ENCODE measurements around the gene SLAMF6. TPM values are rescaled to one million over a fixed set of nuclear protein-coding genes. Genes with fewer than 3 reads are reported as not detected.

The SLAMF6 gene
- total and polyA plus RNA-seq, 2 experiments from 2014 or later: not detected

DNA sequence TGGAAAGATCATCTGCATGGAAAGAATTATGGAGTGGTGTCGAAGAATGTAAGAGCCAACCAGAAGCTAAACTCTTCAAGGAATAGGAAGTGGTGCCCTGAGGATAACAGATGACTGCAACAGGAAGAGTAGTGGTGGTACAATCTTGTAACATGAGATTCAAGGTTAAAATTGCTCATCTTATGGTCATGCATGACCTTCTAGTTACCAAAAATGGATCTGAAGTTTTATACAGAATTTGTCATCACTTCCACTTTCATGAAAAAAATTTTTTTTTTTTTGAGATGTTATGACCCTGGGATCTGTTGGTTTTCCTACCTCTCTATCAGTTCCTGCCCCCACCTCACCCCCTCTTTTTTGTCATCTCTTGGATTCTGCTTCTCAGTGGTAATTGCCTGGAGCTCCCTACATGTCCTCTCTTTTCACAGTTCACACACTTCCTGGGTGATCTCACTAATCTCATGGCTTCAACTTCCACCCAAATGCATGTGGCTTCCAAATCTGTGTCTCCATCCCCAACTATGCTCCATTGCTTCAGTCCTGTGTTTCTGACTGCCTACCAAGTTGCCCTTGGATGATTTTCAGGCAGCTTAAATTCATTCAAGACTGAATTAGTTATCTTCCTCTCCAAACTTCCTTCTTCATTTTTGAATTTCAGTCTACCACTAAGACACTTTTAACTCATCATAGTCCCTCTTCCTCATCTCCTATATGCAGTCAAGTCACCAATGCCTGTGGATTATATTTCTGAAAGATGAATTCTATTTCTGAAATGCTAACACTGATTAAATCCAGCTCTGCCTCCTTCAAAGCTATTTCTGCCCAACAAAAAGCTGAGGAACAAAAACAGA is 48.4 kb downstream of the SLAMF6 start:
- DNase-seq (ENCODE audit: low spot score): no peak
- Histone ChIP-seq H4K20me1 (ENCODE audit: insufficient read depth, poor library complexity, severe bottlenecking) (no peaks in the 10 kb centered on the region), H3K4me2 (no peak overlapping the region), H3K79me2 (no peaks in the 10 kb centered on the region), H3K4me3 (no peak overlapping the region), H3K27me3 (no peaks in the 10 kb centered on the region), H3K27ac (no peak overlapping the region), H3K4me1 (ENCODE audit: insufficient read depth) (no peaks in the 10 kb centered on the region), H3K9me3 (ENCODE audit: low read depth) (no peaks in the 10 kb centered on the region), H3K36me3 (replicated peaks; ENCODE audit: insufficient read depth, low read depth) (no peaks in the 10 kb centered on the region), H3K9me2 (replicated peaks; ENCODE audit: insufficient read depth) (no peaks in the 10 kb centered on the region), H2AFZ (no peak overlapping the region)
- TF ChIP-seq EZH2 (IDR thresholded peaks at IDR 0.05; ENCODE audit: borderline replicate concordance) (no peak), EZH2phosphoT487 (IDR thresholded peaks at IDR 0.05; ENCODE audit: low read depth, severe bottlenecking, unreplicated experiment) (no peak)
- TF ChIP-seq, protein P1, sequence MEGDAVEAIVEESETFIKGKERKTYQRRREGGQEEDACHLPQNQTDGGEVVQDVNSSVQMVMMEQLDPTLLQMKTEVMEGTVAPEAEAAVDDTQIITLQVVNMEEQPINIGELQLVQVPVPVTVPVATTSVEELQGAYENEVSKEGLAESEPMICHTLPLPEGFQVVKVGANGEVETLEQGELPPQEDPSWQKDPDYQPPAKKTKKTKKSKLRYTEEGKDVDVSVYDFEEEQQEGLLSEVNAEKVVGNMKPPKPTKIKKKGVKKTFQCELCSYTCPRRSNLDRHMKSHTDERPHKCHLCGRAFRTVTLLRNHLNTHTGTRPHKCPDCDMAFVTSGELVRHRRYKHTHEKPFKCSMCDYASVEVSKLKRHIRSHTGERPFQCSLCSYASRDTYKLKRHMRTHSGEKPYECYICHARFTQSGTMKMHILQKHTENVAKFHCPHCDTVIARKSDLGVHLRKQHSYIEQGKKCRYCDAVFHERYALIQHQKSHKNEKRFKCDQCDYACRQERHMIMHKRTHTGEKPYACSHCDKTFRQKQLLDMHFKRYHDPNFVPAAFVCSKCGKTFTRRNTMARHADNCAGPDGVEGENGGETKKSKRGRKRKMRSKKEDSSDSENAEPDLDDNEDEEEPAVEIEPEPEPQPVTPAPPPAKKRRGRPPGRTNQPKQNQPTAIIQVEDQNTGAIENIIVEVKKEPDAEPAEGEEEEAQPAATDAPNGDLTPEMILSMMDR (IDR thresholded peaks at IDR 0.05; ENCODE audit: poor library complexity): no peak
- WGBS (ENCODE audit: low lambda C conversion rate, missing lambda C conversion rate): 91% methylated on average over 1 of the region's 1 CpG

DNA sequence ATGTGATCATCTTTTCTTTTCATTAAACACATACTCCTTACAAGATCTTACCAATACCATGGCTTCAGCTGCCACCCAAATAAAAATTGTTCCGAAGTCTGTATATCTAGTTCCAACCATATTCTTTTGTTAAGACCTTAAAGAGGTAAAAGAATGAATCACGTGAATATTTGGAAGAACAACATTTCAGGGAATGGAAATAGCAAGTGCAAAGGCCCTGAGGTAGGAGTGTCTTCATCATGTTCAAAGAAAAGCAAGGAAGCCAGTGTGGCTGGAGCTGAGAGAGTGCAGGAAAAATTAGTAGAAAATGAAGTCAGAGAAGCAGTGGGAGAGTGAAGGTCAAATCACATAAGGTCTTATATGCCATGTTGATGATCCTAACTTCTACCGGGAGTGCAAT is 50.9 kb downstream of the SLAMF6 start:
- WGBS (ENCODE audit: low lambda C conversion rate, missing lambda C conversion rate): 97% methylated on average over 3 of the region's 3 CpGs
- no peak for DNase-seq (ENCODE audit: low spot score)
- H3K27ac ChIP-seq: no peak overlapping the region
- no peak overlapping the region for H3K4me3 ChIP-seq
- H3K36me3 ChIP-seq (replicated peaks; ENCODE audit: insufficient read depth, low read depth): no peaks in the 10 kb centered on the region
- no peaks in the 10 kb centered on the region for H3K27me3 ChIP-seq
- no peak overlapping the region for H2AFZ ChIP-seq
- no peaks in the 10 kb centered on the region for H3K79me2 ChIP-seq
- no peaks in the 10 kb centered on the region for H3K9me3 ChIP-seq (ENCODE audit: low read depth)
- H3K4me2 ChIP-seq: no peak overlapping the region
- no peak for TF ChIP-seq EZH2phosphoT487 (IDR thresholded peaks at IDR 0.05; ENCODE audit: low read depth, severe bottlenecking, unreplicated experiment)
- TF ChIP-seq EZH2 (IDR thresholded peaks at IDR 0.05; ENCODE audit: borderline replicate concordance): no peak
- TF ChIP-seq, protein P1 (IDR thresholded peaks at IDR 0.05; ENCODE audit: poor library complexity): no peak
- H4K20me1 ChIP-seq (ENCODE audit: insufficient read depth, poor library complexity, severe bottlenecking): no peaks in the 10 kb centered on the region
- H3K9me2 ChIP-seq (replicated peaks; ENCODE audit: insufficient read depth): no peaks in the 10 kb centered on the region
- H3K4me1 ChIP-seq (ENCODE audit: insufficient read depth): no peaks in the 10 kb centered on the region

DNA sequence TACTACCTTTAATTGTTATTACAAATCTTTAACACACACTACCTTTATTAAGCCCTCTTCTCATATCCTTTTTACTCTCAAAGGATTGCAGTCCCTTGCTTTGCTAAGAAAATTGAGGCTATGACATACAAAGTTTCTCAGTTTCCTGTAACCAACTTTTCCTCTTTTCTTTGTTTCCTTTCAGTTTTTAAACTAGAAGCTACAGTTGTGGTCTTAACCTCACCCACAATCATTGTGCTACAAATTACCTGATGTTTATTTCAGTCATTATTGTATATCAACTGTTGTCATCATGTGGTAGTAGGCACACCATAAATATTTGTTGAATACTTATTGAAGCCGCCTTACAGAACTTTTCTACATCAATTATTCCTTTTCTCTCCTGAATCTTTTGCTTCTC is 51.8 kb downstream of the SLAMF6 start:
- WGBS (ENCODE audit: low lambda C conversion rate, missing lambda C conversion rate): 92% methylated on average over 1 of the region's 1 CpG
- no peak for DNase-seq (ENCODE audit: low spot score)

More for the DNA sequence above, 51.8 kb downstream of the SLAMF6 start:
- Histone ChIP-seq H3K9me2 (replicated peaks; ENCODE audit: insufficient read depth) (no peaks in the 10 kb centered on the region), H3K27me3 (no peaks in the 10 kb centered on the region), H3K4me3 (no peak overlapping the region), H3K36me3 (replicated peaks; ENCODE audit: insufficient read depth, low read depth) (no peaks in the 10 kb centered on the region), H2AFZ (no peak overlapping the region), H3K9me3 (ENCODE audit: low read depth) (no peaks in the 10 kb centered on the region), H3K4me2 (no peak overlapping the region), H3K27ac (no peak overlapping the region), H4K20me1 (ENCODE audit: insufficient read depth, poor library complexity, severe bottlenecking) (no peaks in the 10 kb centered on the region), H3K79me2 (no peaks in the 10 kb centered on the region), H3K4me1 (ENCODE audit: insufficient read depth) (no peaks in the 10 kb centered on the region)
- TF ChIP-seq EZH2phosphoT487 (IDR thresholded peaks at IDR 0.05; ENCODE audit: low read depth, severe bottlenecking, unreplicated experiment) (no peak), EZH2 (IDR thresholded peaks at IDR 0.05; ENCODE audit: borderline replicate concordance) (no peak)
- TF ChIP-seq, protein P1 (IDR thresholded peaks at IDR 0.05; ENCODE audit: poor library complexity): no peak

Measured in hepatocyte (in vitro differentiated cells).